Heart left ventricle (tissue), 16 donors: ENCODE results near the gene DEFB124. TPM values are rescaled to one million over a fixed set of nuclear protein-coding genes. Genes with fewer than 3 reads are reported as not detected.

Source experiments
- ATAC-seq, 4 donors: fragments of 200-7000 bp; cut with Tn5 transposase; one replicate each; pipeline ENCODE4 v1.9.1; 2020 to 2022; ENCODE audit warnings: moderate library complexity in 4 of 4, mild to moderate bottlenecking in 3 of 4, moderate number of reproducible peaks in 1 of 4
- DNase-seq, 5 donors: peaks; one replicate each; pipeline ENCODE4 v3.0.0-alpha.2; 2020
- H3K27ac ChIP-seq, 12 donors: fragments of 200-600 bp; sonication (generic) in 4 of 12; one replicate each; pipeline versions ENCODE4 v1.5.0 to v1.8.0; 2016 to 2022; ENCODE audit warnings: mild to moderate bottlenecking in 2 of 12
- H3K27me3 ChIP-seq, 9 donors: fragments of 200-600 bp; sonication (generic) in 2 of 9; one replicate each; pipeline versions ENCODE4 v1.5.1 to v1.8.0; 2016 to 2022; ENCODE audit warnings: mild to moderate bottlenecking in 3 of 9
- H3K36me3 ChIP-seq, 9 donors: fragments of 200-600 bp; sonication (generic) in 2 of 9; one replicate each; pipeline versions ENCODE4 v1.5.0 to v1.8.0; 2018 to 2022; ENCODE audit warnings: mild to moderate bottlenecking in 2 of 9
- H3K4me1 ChIP-seq, 12 donors: fragments of 200-600 bp; sonication (generic) in 4 of 12; one replicate each; pipeline versions ENCODE4 v1.5.0 to v1.8.0; 2016 to 2022; ENCODE audit warnings: mild to moderate bottlenecking in 3 of 12
- H3K4me3 ChIP-seq, 12 donors: fragments of 200-600 bp; sonication (generic) in 4 of 12; one replicate each; pipeline versions ENCODE4 v1.5.0 to v1.8.0; 2017 to 2022; ENCODE audit warnings: mild to moderate bottlenecking in 9 of 12, moderate library complexity in 4 of 12
- H3K9me3 ChIP-seq, 12 donors: fragments of 200-600 bp; sonication (generic) in 4 of 12; one replicate each; pipeline versions ENCODE4 v1.5.0 to v1.8.0; 2016 to 2022; ENCODE audit warnings: mild to moderate bottlenecking in 1 of 12
- CTCF ChIP-seq, 12 donors: fragments of 200-600 bp; sonication (generic) in 4 of 12; IDR thresholded peaks; one replicate each; pipeline versions ENCODE4 v1.5.0 to v1.8.0; 2018 to 2022; ENCODE audit warnings: antibody characterized with exemption in 12 of 12, mild to moderate bottlenecking in 5 of 12
- POLR2A ChIP-seq, 2 donors: fragments of 450-650 bp; IDR thresholded peaks; one replicate each; pipeline ENCODE4 v1.6.1; 2017; ENCODE audit warnings: antibody characterized with exemption in 2 of 2, mild to moderate bottlenecking in 2 of 2, moderate library complexity in 2 of 2
- WGBS, 4 donors: extraction: QIAGEN DNeasy Blood & Tissue Kit in 2 of 4; methylation state at CpG; one replicate each; pipeline versions ENCODE4 v1.1.5 to v1.1.7; 2013 to 2018; 5-methylcytosine and 5-hydroxymethylcytosine counted together
- intact Hi-C, 10 donors: fragments of 100-400 bp; cut with DNase I; formaldehyde crosslinking; loops; one replicate each; pipeline versions ENCODE4 v1.11.1 to v1.14.2; 2022
- polyA plus RNA-seq, 2 donors: library from polyadenylated mRNA; stranded (reverse); fragments of 200-250 nt; gene quantifications; one replicate each; pipeline ENCODE4 v1.2.3, GENCODE V29; 2013
- total RNA-seq, 9 donors: library from RNA; depleted of rRNA in 2 of 9; stranded (reverse); fragments of >200 nt in 2 of 9; fragmentation: NEBNext Ultra II Directional in 3 of 9; extraction: Animal tissue kit (Norgen Biotek cat#: 25700) in 3 of 9; gene quantifications; one replicate each; pipeline versions ENCODE4 v1.1.0 to v1.2.4, GENCODE V29; 2016 to 2023
- donor health status: ischemic (EF 13 %, LVEDD 7.1; RV severe dilation, severe dysfunction).
- donor health status: healthy with polysubstance abuse.
- donor health status: DM: no; HTN: yes; CAD: no.
- donor health status: DM: no; HTN: no; CAD: no.
- donor health status: ischemic (EF 25% LVEDD 6.9; RV normal size, moderate dysfunction).
- donor health status: ischemic (EF 25% LVEDD 5.7; RV mildly dilated, moderate dysfunction).
- donor health status: healthy.
- donor health status: DM: yes; HTN: yes; CAD: no.
- donor health status: ischemic (EF 35%, LVEDD 5.7; RV mildly dilated, moderate dysfunction).
- donor health status: nonischemic (EF 11% LVEDD 7.7; RV severe dilation, severe dysfunction).
- donor health status: DM: yes; HTN: yes; CAD: no.
- donor health status: PGD.
- donor health status: ischemic (EF 29% LVEDD 5.4; RV normal size, mild dysfunction).
- donor health status: nonischemic (EF 23%, LVEDD 6.1; RV moderate dilation, normal function).

The DEFB124 gene
- total and polyA plus RNA-seq, 11 donors = 0.76 TPM; not detected in 10

GRCh38 chr20:31515072-31515774 is 40.3 kb upstream of the DEFB124 start:
- intact Hi-C loops = no loop called here
- no peaks in the 10 kb centered on the region for H3K27me3 ChIP-seq
- H3K27ac ChIP-seq = peak overlapping the region in 9 of 12 donors; percentile 61 to 94 (median 84)
- peak overlapping the region; percentile 59 to 99 (median 91) for H3K4me3 ChIP-seq
- DNase-seq (no peak), ATAC-seq (no peak)
- TF ChIP-seq POLR2A (IDR thresholded peaks at IDR 0.05) = no peak
- TF ChIP-seq CTCF (IDR thresholded peaks at IDR 0.05) = no peak
- H3K36me3 ChIP-seq = peaks cover 0 to 23% (median 0%) of the 10 kb centered on the region in 9 donors
- H3K9me3 ChIP-seq = no peaks in the 10 kb centered on the region
- H3K4me1 ChIP-seq = peaks cover 8 to 58% (median 28%) of the 10 kb centered on the region in 12 donors
- WGBS, 4 donors = 14 to 29% (median 22%) methylated on average over 3 to 4 of the region's 4 CpGs

GRCh38 chr20:31514154-31515071 is 39.5 kb upstream of the DEFB124 start, which contains the start of gene HM13:
HM13 (plus strand) TSS chr20:31514442; CDS start chr20:31514552, 110 bp downstream.
- DNase-seq = peak; percentile 92 to 96 (median 93)
- H3K9me3 ChIP-seq = no peaks in the 10 kb centered on the region
- 0% methylated on average over 33 to 86 of the region's 86 CpGs for WGBS, 4 donors
- peaks cover 8 to 50% (median 28%) of the 10 kb centered on the region in 12 donors for H3K4me1 ChIP-seq
- ATAC-seq = peak; percentile 93 to 97 (median 96)
- intact Hi-C loops = no loop called here
- H3K27ac ChIP-seq = peak within 1 kb of the TSS in 11 of 12 donors; percentile 56 to 94 (median 81)
- peaks cover 0 to 19% (median 0%) of the 10 kb centered on the region in 9 donors for H3K36me3 ChIP-seq
- TF ChIP-seq CTCF (IDR thresholded peaks at IDR 0.05) (peak; percentile 90 to 100 (median 98)), POLR2A (IDR thresholded peaks at IDR 0.05) (peak in 1 of 2 donors; percentile 82)
- H3K4me3 ChIP-seq = peak within 1 kb of the TSS; percentile 59 to 99 (median 91)
- no peaks in the 10 kb centered on the region for H3K27me3 ChIP-seq

- WGBS, 4 donors = 72 to 86% (median 77%) methylated on average over 5 of the region's 5 CpGs
- DNase-seq = no peak
- H3K27me3 ChIP-seq = peaks cover 0 to 2% (median 0%) of the 10 kb centered on the region in 9 donors
- H3K36me3 ChIP-seq = no peaks in the 10 kb centered on the region
- TF ChIP-seq POLR2A (IDR thresholded peaks at IDR 0.05) = no peak
- TF ChIP-seq CTCF (IDR thresholded peaks at IDR 0.05) = no peak
- peaks cover 0 to 4% (median 0%) of the 10 kb centered on the region in 12 donors for H3K9me3 ChIP-seq
- peaks cover 0 to 1% (median 0%) of the 10 kb centered on the region in 12 donors for H3K4me1 ChIP-seq
- no peak overlapping the region for H3K27ac ChIP-seq
- H3K4me3 ChIP-seq = no peak overlapping the region
- intact Hi-C loops = loop anchor here in 1 of 10 donors (10.0 kb wide), 1 partner anchor 1974 kb away; no protein-coding TSS in a partner anchor
- no peak for ATAC-seq
Measured at GRCh38 chr20:31508517-31509244, 33.8 kb upstream of the DEFB124 start.
